A549 (cell line): ENCODE data around the gene WNT16. TPM values are rescaled to one million over a fixed set of nuclear protein-coding genes. Genes with fewer than 3 reads are reported as not detected.

ENCODE experiments used
- ATAC-seq, 2 experiments: fragments of 200-7000 bp in 1 of 2; fragments of >200 bp in 1 of 2; cut with Nextera tagmentation in 1 of 2; cut with Tn5 transposase in 1 of 2; 3 replicates each; pipeline versions ENCODE4 v1.8.0 to v1.9.1; 2018 to 2020; ENCODE audit warnings: mild to moderate bottlenecking in 1 of 2, moderate library complexity in 1 of 2
- CTCF ChIA-PET: fragments of 300-600 bp; sonication (Branson Sonifier 250); formaldehyde crosslinking; extraction: SDS; loops from one replicate; lab custom pipeline; 2021; ENCODE audit warnings: antibody characterized with exemption, inconsistent platforms; lab: Yijun Ruan, JAX
- POLR2A ChIA-PET: fragments of 350-600 bp; formaldehyde crosslinking; extraction: SDS; loops from one replicate; lab custom pipeline; 2021; ENCODE audit warnings: antibody characterized with exemption, inconsistent platforms; lab: Yijun Ruan, JAX
- DNase-seq, 2 experiments: peaks; one replicate each; pipeline versions ENCODE4 v3.0.0 to v3.0.0-alpha.2; 2011 to 2016; ENCODE audit warnings: low read depth in 1 of 2, low spot score in 1 of 2
- FAIRE-seq: peaks from 2 replicates; lab custom pipeline; 2011; peaks lifted over from hg19 to GRCh38; lab: Jason Lieb, UNC
- H3K27ac ChIP-seq, 2 experiments: fragments of >200 bp; sonication (Bioruptor Twin); formaldehyde crosslinking; 3 replicates each; pipeline ENCODE4 v1.5.1; 2016 to 2017
- H3K4me1 ChIP-seq: fragments of >200 bp; sonication (Bioruptor Twin); formaldehyde crosslinking; 3 replicates; pipeline ENCODE4 v1.6.1; 2016
- H3K4me2 ChIP-seq: fragments of >200 bp; sonication (Bioruptor Twin); formaldehyde crosslinking; 3 replicates; pipeline ENCODE4 v1.6.1; 2016
- H3K4me3 ChIP-seq: fragments of >200 bp; sonication (Bioruptor Twin); formaldehyde crosslinking; 3 replicates; pipeline ENCODE4 v1.5.1; 2016
- H3K9me3 ChIP-seq: fragments of >200 bp; sonication (Bioruptor Twin); formaldehyde crosslinking; 3 replicates; pipeline ENCODE4 v1.6.1; 2016
- ATOH8 ChIP-seq: fragments of 250-450 bp; sonication (Bioruptor Pico); IDR thresholded peaks from 2 replicates; pipeline ENCODE4 v1.5.0; 2020; ENCODE audit warnings: low read depth, mild to moderate bottlenecking, moderate library complexity
- EHF ChIP-seq: fragments of 250-450 bp; sonication (Bioruptor Pico); IDR thresholded peaks from 2 replicates; pipeline ENCODE4 v1.5.0; 2020; ENCODE audit warnings: mild to moderate bottlenecking
- EP300 ChIP-seq, 2 experiments: fragments of >200 bp; sonication (Bioruptor Twin); formaldehyde crosslinking; IDR thresholded peaks; 2 replicates in 1 of 2; 3 replicates in 1 of 2; pipeline ENCODE4 v1.6.1; 2016 to 2017
- HDAC2 ChIP-seq: fragments of 200-600 bp; sonication (generic); IDR thresholded peaks from 2 replicates; pipeline ENCODE4 v1.6.1; 2016
- HOXB5 ChIP-seq: fragments of 250-450 bp; sonication (Bioruptor Pico); IDR thresholded peaks from 2 replicates; pipeline ENCODE4 v1.5.0; 2020; ENCODE audit warnings: mild to moderate bottlenecking, moderate library complexity
- KDM5A ChIP-seq: fragments of 200-600 bp; sonication (generic); IDR thresholded peaks from 2 replicates; pipeline ENCODE4 v1.6.1; 2016; ENCODE audit warnings: antibody characterized with exemption, mild to moderate bottlenecking
- MAFK ChIP-seq: fragments of 450-650 bp; IDR thresholded peaks from 2 replicates; pipeline ENCODE4 v1.6.1; 2014; ENCODE audit not compliant: partially characterized antibody
- MAZ ChIP-seq: fragments of 150-350 bp; IDR thresholded peaks from 2 replicates; pipeline ENCODE4 v1.6.1; 2014; ENCODE audit warnings: antibody characterized with exemption, low read depth, low read length, borderline replicate concordance
- NPAS2 ChIP-seq: fragments of 250-450 bp; sonication (Bioruptor Pico); IDR thresholded peaks from 2 replicates; pipeline ENCODE4 v1.8.0; 2022; ENCODE audit warnings: mild to moderate bottlenecking, moderate library complexity, borderline replicate concordance
- PHF8 ChIP-seq: fragments of 200-600 bp; sonication (generic); IDR thresholded peaks from 2 replicates; pipeline ENCODE4 v1.6.1; 2016; ENCODE audit warnings: low read depth, mild to moderate bottlenecking, antibody characterized with exemption, moderate library complexity, borderline replicate concordance
- POLR2AphosphoS2 ChIP-seq: conservative IDR thresholded peaks from 2 replicates; pipeline ENCODE4 v1.6.1; 2012; ENCODE audit warnings: low read length, improper control_type of control experiment, inconsistent platforms
- RARB ChIP-seq: fragments of 250-450 bp; sonication (Bioruptor Pico); IDR thresholded peaks from 2 replicates; pipeline ENCODE4 v1.8.0; 2021; ENCODE audit warnings: mild to moderate bottlenecking, moderate library complexity
- TP53 ChIP-seq: fragments of 250-450 bp; sonication (Bioruptor Pico); IDR thresholded peaks from 2 replicates; pipeline ENCODE4 v1.5.0; 2021; ENCODE audit warnings: mild to moderate bottlenecking, moderate library complexity
- ZFP36 ChIP-seq: fragments of 450-650 bp; IDR thresholded peaks from 2 replicates; pipeline ENCODE4 v1.6.1; 2014; ENCODE audit warnings: borderline replicate concordance; ENCODE audit not compliant: partially characterized antibody
- ZNF302 ChIP-seq: fragments of 250-450 bp; sonication (Bioruptor Pico); IDR thresholded peaks from 2 replicates; pipeline ENCODE4 v1.9.0; 2021; ENCODE audit warnings: inconsistent platforms, mild to moderate bottlenecking, moderate library complexity
- whole genome bisulfite sequencing: methylation state at CpG from one replicate; pipeline ENCODE4 v1.1.6; 2017; ENCODE audit errors: missing lambda C conversion rate; 5-methylcytosine and 5-hydroxymethylcytosine counted together
- polyA minus RNA-seq: library from RNA; depleted of rRNA, polyadenylated mRNA; stranded (reverse); fragments of >200 nt; gene quantifications from 2 replicates; pipeline ENCODE4 v1.2.3, GENCODE V29; 2011; rRNA and poly(A)+ RNA removed
- polyA plus RNA-seq, 4 experiments: library from polyadenylated mRNA; depleted of rRNA in 3 of 4; stranded (reverse); fragments of >200 nt; fragmentation: RNase III in 1 of 4; extraction: RNeasy Plus Mini Kit Qiagen cat#74134 plus additional on column Dnase treatment in 1 of 4; gene quantifications; 2 replicates in 3 of 4; 3 replicates in 1 of 4; pipeline ENCODE4 v1.2.3, GENCODE V29; 2011 to 2017
- TF ChIP-seq, protein P1 (sequence below): IDR thresholded peaks from 2 replicates; pipeline ENCODE4 v1.6.1; 2012
- TF ChIP-seq, protein P2 (sequence below): IDR thresholded peaks from 2 replicates; pipeline ENCODE4 v1.6.1; 2012
- TF ChIP-seq, protein P3 (sequence below): IDR thresholded peaks from 2 replicates; pipeline ENCODE4 v1.6.1; 2012; ENCODE audit warnings: low read depth, borderline replicate concordance

WNT16 gene, protein sequence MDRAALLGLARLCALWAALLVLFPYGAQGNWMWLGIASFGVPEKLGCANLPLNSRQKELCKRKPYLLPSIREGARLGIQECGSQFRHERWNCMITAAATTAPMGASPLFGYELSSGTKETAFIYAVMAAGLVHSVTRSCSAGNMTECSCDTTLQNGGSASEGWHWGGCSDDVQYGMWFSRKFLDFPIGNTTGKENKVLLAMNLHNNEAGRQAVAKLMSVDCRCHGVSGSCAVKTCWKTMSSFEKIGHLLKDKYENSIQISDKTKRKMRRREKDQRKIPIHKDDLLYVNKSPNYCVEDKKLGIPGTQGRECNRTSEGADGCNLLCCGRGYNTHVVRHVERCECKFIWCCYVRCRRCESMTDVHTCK
- polyA plus RNA-seq (2011; rRNA removed) (not detected in 2 replicates), polyA plus RNA-seq (2017; fragmentation: RNase III; extraction: RNeasy Plus Mini Kit Qiagen cat#74134 plus additional on column Dnase treatment) (not detected in 3 replicates), polyA minus RNA-seq (not detected in 2 replicates)
- polyA plus RNA-seq (2012; cell fraction: cytosol; rRNA removed): not detected in 2 replicates
- not detected in 2 replicates for polyA plus RNA-seq (2012; cell fraction: nucleus; rRNA removed)

DNA sequence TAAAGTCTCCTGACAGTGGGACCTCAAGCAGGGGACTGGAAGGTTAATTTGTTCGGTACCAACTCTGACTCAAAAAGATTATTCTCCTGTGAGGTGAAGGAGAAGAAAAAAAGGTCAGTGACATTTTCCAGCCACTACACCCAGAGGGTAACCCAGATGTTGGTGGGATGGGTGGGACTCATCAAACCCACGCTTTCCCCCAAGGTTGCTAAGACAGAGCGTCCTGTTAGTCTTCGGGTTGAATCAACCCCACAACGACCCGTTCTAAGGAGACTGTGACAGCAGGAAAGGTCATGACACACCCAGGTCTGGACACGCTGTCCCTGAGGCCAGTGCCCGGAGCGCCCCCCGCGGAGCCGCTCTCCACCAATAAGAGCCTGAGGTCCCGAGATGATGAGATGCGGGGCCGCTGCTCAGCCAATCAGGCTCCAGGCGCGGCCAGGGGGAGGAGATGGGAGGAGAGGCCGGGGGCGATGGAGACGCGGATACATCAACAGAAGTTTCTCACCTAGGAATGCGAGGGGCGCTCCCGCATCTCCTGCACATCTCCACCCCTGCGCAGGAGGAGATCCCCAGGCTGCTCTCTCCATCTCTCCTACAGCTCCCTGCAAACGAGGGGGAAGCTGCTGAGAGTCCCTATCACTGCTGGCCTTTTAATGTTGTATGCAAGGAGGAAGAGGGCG lies at the start of gene WNT16:
Gene WNT16 (plus strand): TSS at position 493 of the 683 bp plus-strand sequence. CDS start 293 bp downstream, outside the sequence.
- TF ChIP-seq RARB (no peak), EHF (no peak), ZFP36 (no peak), KDM5A (no peak), NPAS2 (CRISPR knock-in tag) (no peak), ZNF302 (CRISPR knock-in tag) (no peak), ATOH8 (CRISPR knock-in tag) (no peak), PHF8 (no peak), EP300 (IDR thresholded peaks at IDR 0.05) (no peak), POLR2AphosphoS2 (no peak), MAFK (no peak), MAZ (no peak), HOXB5 (CRISPR knock-in tag) (no peak), HDAC2 (no peak), TP53 (CRISPR knock-in tag) (no peak)
- TF ChIP-seq, protein P1, sequence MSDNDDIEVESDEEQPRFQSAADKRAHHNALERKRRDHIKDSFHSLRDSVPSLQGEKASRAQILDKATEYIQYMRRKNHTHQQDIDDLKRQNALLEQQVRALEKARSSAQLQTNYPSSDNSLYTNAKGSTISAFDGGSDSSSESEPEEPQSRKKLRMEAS: no peak
- TF ChIP-seq, protein P2, sequence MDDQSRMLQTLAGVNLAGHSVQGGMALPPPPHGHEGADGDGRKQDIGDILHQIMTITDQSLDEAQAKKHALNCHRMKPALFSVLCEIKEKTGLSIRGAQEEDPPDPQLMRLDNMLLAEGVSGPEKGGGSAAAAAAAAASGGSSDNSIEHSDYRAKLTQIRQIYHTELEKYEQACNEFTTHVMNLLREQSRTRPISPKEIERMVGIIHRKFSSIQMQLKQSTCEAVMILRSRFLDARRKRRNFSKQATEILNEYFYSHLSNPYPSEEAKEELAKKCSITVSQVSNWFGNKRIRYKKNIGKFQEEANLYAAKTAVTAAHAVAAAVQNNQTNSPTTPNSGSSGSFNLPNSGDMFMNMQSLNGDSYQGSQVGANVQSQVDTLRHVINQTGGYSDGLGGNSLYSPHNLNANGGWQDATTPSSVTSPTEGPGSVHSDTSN: no peak
- TF ChIP-seq, protein P3, sequence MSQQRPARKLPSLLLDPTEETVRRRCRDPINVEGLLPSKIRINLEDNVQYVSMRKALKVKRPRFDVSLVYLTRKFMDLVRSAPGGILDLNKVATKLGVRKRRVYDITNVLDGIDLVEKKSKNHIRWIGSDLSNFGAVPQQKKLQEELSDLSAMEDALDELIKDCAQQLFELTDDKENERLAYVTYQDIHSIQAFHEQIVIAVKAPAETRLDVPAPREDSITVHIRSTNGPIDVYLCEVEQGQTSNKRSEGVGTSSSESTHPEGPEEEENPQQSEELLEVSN: no peak
- TF ChIP-seq, all 56 proteins: peak for 0
- no peak for FAIRE-seq

GRCh38 chr7:121279060-121279620 lies 49.7 kb upstream of the WNT16 start:
- Histone ChIP-seq H3K4me2 (no peak overlapping the region), H3K27ac (no peak overlapping the region), H3K4me1 (no peaks in the 10 kb centered on the region), H3K9me3 (no peaks in the 10 kb centered on the region), H3K4me3 (no peak overlapping the region)
- FAIRE-seq (no peak), DNase-seq (no peak), ATAC-seq (no peak)
- 18% methylated on average over 2 of the region's 2 CpGs for WGBS
- ChIA-PET POLR2A (no interaction called here), CTCF (no interaction called here)
- no peak for TF ChIP-seq RARB
- TF ChIP-seq, protein P1: no peak
- no peak for TF ChIP-seq MAFK

More for the DNA sequence above, at the start of gene WNT16:
- DNase-seq (no peak), ATAC-seq (peak; percentile 42 to 59)
- peaks cover 18% of the 10 kb centered on the region; the same call in 2 of the 3 replicates for H3K4me1 ChIP-seq
- ChIA-PET CTCF (interaction anchor here (1.2 kb wide), 1 partner anchor 14 kb away, joined by 3 read pairs; no protein-coding TSS in a partner anchor), POLR2A (no interaction called here)
- H3K4me2 ChIP-seq: peak within 1 kb of the TSS; percentile 94
- peak within 1 kb of the TSS; percentile 42 for H3K4me3 ChIP-seq
- H3K27ac ChIP-seq: no peak within 1 kb of the TSS
- 36% methylated on average over 27 of the region's 27 CpGs for WGBS
- H3K9me3 ChIP-seq: no peaks in the 10 kb centered on the region
